HepG2 (cell line): ENCODE data around the gene CFAP70. TPM values are rescaled to one million over a fixed set of nuclear protein-coding genes. Genes with fewer than 3 reads are reported as not detected.

ENCODE experiments used
- ATAC-seq: fragments of 200-7000 bp; cut with Tn5 transposase; 3 replicates; pipeline ENCODE4 v1.9.1; 2020; ENCODE audit warnings: mild to moderate bottlenecking, moderate library complexity
- BruUV-seq: library from RNA; stranded (reverse); fragments of 400-500 nt; replicated peaks from 2 replicates; lab custom pipeline; 2021; lab: Mats Ljungman, UMichigan
- CTCF ChIA-PET: fragments of 300-600 bp; formaldehyde crosslinking; extraction: SDS; loops from one replicate; lab custom pipeline; 2021; ENCODE audit warnings: low total read pairs, inconsistent platforms, low intra/inter-chr PET ratio; lab: Yijun Ruan, JAX
- POLR2A ChIA-PET: fragments of 350-600 bp; sonication (Branson Sonifier 250); formaldehyde crosslinking; loops from one replicate; lab custom pipeline; 2020; ENCODE audit warnings: antibody characterized with exemption, inconsistent platforms; lab: Yijun Ruan, JAX
- DNase-seq: peaks from one replicate; pipeline ENCODE4 v3.0.0-alpha.2; 2015; ENCODE audit warnings: low spot score
- FAIRE-seq: peaks from 3 replicates; lab custom pipeline; 2011; peaks lifted over from hg19 to GRCh38; lab: Jason Lieb, UNC
- H2AFZ ChIP-seq: one replicate; pipeline ENCODE4 v1.6.1; 2011; ENCODE audit warnings: low read length, inconsistent platforms
- H3K27ac ChIP-seq: fragments of 300-600 bp; 3 replicates; pipeline ENCODE4 v1.8.0; 2011; ENCODE audit warnings: mixed run types, mild to moderate bottlenecking, mixed read lengths, low read length, inconsistent platforms; ENCODE audit not compliant: insufficient read depth; ENCODE audit errors: extremely low read length
- H3K27me3 ChIP-seq, 2 experiments: fragments of 200-600 bp in 1 of 2; 2 replicates in 1 of 2; 3 replicates in 1 of 2; pipeline versions ENCODE4 v1.6.0 to v1.8.0; 2011; ENCODE audit warnings: low read length in 2 of 2, mild to moderate bottlenecking in 2 of 2, moderate library complexity in 2 of 2, inconsistent platforms in 1 of 2; ENCODE audit not compliant: insufficient read depth in 2 of 2, control insufficient read depth in 1 of 2
- H3K36me3 ChIP-seq, 2 experiments: fragments of 200-600 bp in 1 of 2; replicated peaks in 1 of 2; 2 replicates in 1 of 2; 3 replicates in 1 of 2; pipeline versions ENCODE4 v1.5.1 to v1.8.0; 2011; ENCODE audit warnings: low read length in 2 of 2, inconsistent platforms in 1 of 2; ENCODE audit not compliant: insufficient read depth in 2 of 2, control insufficient read depth in 1 of 2
- H3K4me1 ChIP-seq: 2 replicates; pipeline ENCODE4 v1.5.1; 2012; ENCODE audit warnings: low read length, inconsistent platforms; ENCODE audit not compliant: insufficient read depth
- H3K4me2 ChIP-seq: 2 replicates; pipeline ENCODE4 v1.6.0; 2011; ENCODE audit warnings: low read depth, low read length, inconsistent platforms
- H3K4me3 ChIP-seq, 3 experiments: fragments of 200-600 bp in 1 of 3; sonication (generic), shearing (Covaris generic) in 1 of 3; replicated peaks in 1 of 3; 2 replicates each; pipeline ENCODE4 v1.5.1; 2011 to 2016; ENCODE audit warnings: low read length in 3 of 3, inconsistent platforms in 2 of 3, low read depth in 2 of 3, mild to moderate bottlenecking in 2 of 3, control low read depth in 1 of 3, mixed read lengths in 1 of 3; ENCODE audit not compliant: insufficient read depth in 1 of 3
- H3K79me2 ChIP-seq: one replicate; pipeline ENCODE4 v1.6.1; 2011; ENCODE audit warnings: low read length, inconsistent platforms; ENCODE audit not compliant: insufficient read depth
- H3K9ac ChIP-seq: 2 replicates; pipeline ENCODE4 v1.6.0; 2011; ENCODE audit warnings: mild to moderate bottlenecking, low read depth, low read length, inconsistent platforms; ENCODE audit not compliant: insufficient read depth
- H3K9me3 ChIP-seq: 2 replicates; pipeline ENCODE4 v1.5.1; 2012; ENCODE audit warnings: mild to moderate bottlenecking, low read length
- H4K20me1 ChIP-seq: 2 replicates; pipeline ENCODE4 v1.6.0; 2011; ENCODE audit warnings: inconsistent platforms, mild to moderate bottlenecking, low read length, moderate library complexity; ENCODE audit not compliant: insufficient read depth
- CENPT ChIP-seq: sonication (generic); formaldehyde crosslinking; IDR thresholded peaks from 2 replicates; pipeline ENCODE4 v1.8.0; 2022; ENCODE audit warnings: low read depth, mild to moderate bottlenecking, moderate library complexity, missing genetic modification reagents
- NPAS2 ChIP-seq: sonication (generic); formaldehyde crosslinking; IDR thresholded peaks from 2 replicates; pipeline ENCODE4 v1.8.0; 2022; ENCODE audit warnings: mild to moderate bottlenecking, missing genetic modification reagents, borderline replicate concordance
- WGBS: methylation state at CpG from one replicate; pipeline ENCODE4 v1.1.6; 2017; ENCODE audit warnings: low lambda C conversion rate; 5-methylcytosine and 5-hydroxymethylcytosine counted together
- in situ Hi-C: cut with HindIII; loops from 2 replicates; pipeline ENCODE4 v1.10.0; 2017; ENCODE audit warnings: low pct_unique_long_range_greater_than_20kb; ENCODE audit not compliant: extremely low pct_ligation_motif_present
- intact Hi-C: fragments of 100-400 bp; cut with micrococcal nuclease; formaldehyde crosslinking; loops from one replicate; pipeline ENCODE4 v1.10.0; 2022; ENCODE audit not compliant: unreplicated experiment
- polyA plus RNA-seq, 8 experiments: library from polyadenylated mRNA; depleted of rRNA in 3 of 8; stranded (reverse) in 7 of 8; unstranded in 1 of 8; fragments of >200 nt; fragmentation: Illumina TruSeq in 4 of 8; extraction: Trizol in 4 of 8; gene quantifications; 2 replicates each; pipeline versions ENCODE4 v1.2.1 to v1.2.3, GENCODE V29; 2011 to 2016; ENCODE audit warnings: low read depth in 4 of 8, missing spikeins in 1 of 8, mixed read lengths in 1 of 8; ENCODE audit not compliant: insufficient read depth in 1 of 8
- total RNA-seq, 5 experiments: library from RNA; depleted of rRNA; stranded (reverse); fragments of >200 nt; fragmentation: Illumina TruSeq; extraction: Trizol; gene quantifications; 2 replicates each; pipeline ENCODE4 v1.2.3, GENCODE V29; 2016; ENCODE audit warnings: low read depth in 1 of 5
- TF ChIP-seq, protein P1 (sequence below), 2 experiments: fragments of 450-650 bp in 1 of 2; sonication (generic) in 1 of 2; formaldehyde crosslinking; IDR thresholded peaks; 2 replicates each; pipeline versions ENCODE4 v1.5.0 to v1.8.0; 2020 to 2022; ENCODE audit warnings: mild to moderate bottlenecking in 1 of 2, missing genetic modification reagents in 1 of 2
- TF ChIP-seq, protein P2 (sequence below): sonication (generic); formaldehyde crosslinking; IDR thresholded peaks from 2 replicates; pipeline ENCODE4 v1.4.0; 2020; ENCODE audit warnings: low read depth, mild to moderate bottlenecking, missing genetic modification reagents

Gene CFAP70
- total and polyA plus RNA-seq, 2 of the 13 experiments (the other 11 are each of a cell fraction or from before 2014, with no cell fraction given) = 0.27 to 0.38 TPM

DNA sequence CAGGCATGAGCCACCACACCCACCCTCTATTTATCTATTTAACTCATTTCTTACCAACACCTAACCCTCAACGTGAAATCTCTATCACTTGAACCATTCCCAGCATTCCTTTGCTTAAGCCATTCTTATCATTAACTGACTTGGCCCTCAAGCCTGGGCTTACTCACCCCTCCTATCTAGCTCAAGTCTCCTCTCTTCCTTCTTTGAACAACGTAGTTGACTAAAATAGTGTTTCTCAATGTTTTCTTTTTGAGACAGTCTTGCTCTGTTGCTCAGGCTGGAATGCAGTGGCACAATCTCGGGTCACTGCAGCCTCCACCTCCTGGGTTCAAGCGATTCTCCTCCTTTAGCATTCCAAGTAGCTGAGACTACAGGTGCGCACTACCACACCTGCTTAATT lies 48.2 kb upstream of the CFAP70 start:
- in situ Hi-C loops = no loop called here
- intact Hi-C loops = no loop called here
- Histone ChIP-seq H3K79me2 (peaks cover 87% of the 10 kb centered on the region), H3K4me2 (no peak overlapping the region), H3K9ac (no peak overlapping the region), H3K9me3 (no peaks in the 10 kb centered on the region), H2AFZ (no peak overlapping the region), H3K27ac (no peak overlapping the region), H3K4me1 (peaks cover 27% of the 10 kb centered on the region), H3K36me3 (peaks cover 0 to 6% of the 10 kb centered on the region in 2 experiments; a peak in 1 of 5 replicates), H3K4me3 (no peak overlapping the region), H3K27me3 (no peaks in the 10 kb centered on the region), H4K20me1 (peaks cover 19% of the 10 kb centered on the region)
- ATAC-seq = no peak
- no peak for DNase-seq
- CTCF ChIA-PET = no interaction called here
- no TSS peak for BruUV-seq
- TF ChIP-seq CENPT (CRISPR knock-in tag) (no peak), NPAS2 (CRISPR knock-in tag) (no peak)
- TF ChIP-seq, protein P1, sequence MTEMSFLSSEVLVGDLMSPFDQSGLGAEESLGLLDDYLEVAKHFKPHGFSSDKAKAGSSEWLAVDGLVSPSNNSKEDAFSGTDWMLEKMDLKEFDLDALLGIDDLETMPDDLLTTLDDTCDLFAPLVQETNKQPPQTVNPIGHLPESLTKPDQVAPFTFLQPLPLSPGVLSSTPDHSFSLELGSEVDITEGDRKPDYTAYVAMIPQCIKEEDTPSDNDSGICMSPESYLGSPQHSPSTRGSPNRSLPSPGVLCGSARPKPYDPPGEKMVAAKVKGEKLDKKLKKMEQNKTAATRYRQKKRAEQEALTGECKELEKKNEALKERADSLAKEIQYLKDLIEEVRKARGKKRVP (CRISPR knock-in tag; IDR thresholded peaks at IDR 0.05) = no peak
- POLR2A ChIA-PET = no interaction called here
- no peak for FAIRE-seq
- WGBS = 93% methylated on average over 5 of the region's 5 CpGs

DNA sequence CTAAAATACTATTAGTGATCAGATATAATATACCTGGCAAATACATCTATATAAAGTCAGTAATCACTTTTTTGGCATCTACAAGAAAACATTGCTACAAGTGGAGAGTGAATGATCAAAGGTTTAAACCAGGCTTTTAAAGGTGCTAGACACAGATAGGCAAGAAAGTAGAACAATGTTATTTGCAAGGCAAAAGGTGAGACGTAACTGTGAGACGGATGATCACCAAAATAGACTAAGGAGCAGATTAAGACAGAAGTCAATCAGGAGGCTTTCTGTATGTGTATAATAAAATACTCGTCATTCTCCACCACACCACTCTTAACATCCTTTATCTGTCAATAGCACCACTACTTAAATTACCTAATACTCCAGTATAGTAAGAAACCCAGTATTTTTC lies 46.9 kb upstream of the CFAP70 start:
- Histone ChIP-seq H3K27me3 (no peaks in the 10 kb centered on the region), H3K9me3 (no peaks in the 10 kb centered on the region), H3K9ac (no peak overlapping the region), H3K36me3 (peaks cover 0 to 7% of the 10 kb centered on the region in 2 experiments; a peak in 1 of 5 replicates), H4K20me1 (peaks cover 19% of the 10 kb centered on the region), H3K4me1 (peaks cover 19% of the 10 kb centered on the region), H3K27ac (no peak overlapping the region), H3K79me2 (peaks cover 86% of the 10 kb centered on the region), H3K4me3 (no peak overlapping the region), H3K4me2 (no peak overlapping the region), H2AFZ (no peak overlapping the region)
- POLR2A ChIA-PET = no interaction called here
- intact Hi-C loops = no loop called here
- no peak for DNase-seq
- CTCF ChIA-PET = no interaction called here
- no peak for ATAC-seq
- no peak for FAIRE-seq
- WGBS = 96% methylated on average over 3 of the region's 3 CpGs
- no TSS peak for BruUV-seq
- TF ChIP-seq, protein P2, sequence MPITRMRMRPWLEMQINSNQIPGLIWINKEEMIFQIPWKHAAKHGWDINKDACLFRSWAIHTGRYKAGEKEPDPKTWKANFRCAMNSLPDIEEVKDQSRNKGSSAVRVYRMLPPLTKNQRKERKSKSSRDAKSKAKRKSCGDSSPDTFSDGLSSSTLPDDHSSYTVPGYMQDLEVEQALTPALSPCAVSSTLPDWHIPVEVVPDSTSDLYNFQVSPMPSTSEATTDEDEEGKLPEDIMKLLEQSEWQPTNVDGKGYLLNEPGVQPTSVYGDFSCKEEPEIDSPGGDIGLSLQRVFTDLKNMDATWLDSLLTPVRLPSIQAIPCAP (CRISPR knock-in tag) = no peak
- in situ Hi-C loops = no loop called here
